Activated CD8-positive, alpha-beta T cell treated with anti-CD3 and anti-CD28 coated beads, Interleukin-2, amount 10 ng/mL, durations not matched to agents 7 days and 5 days (primary cell): ENCODE measurements around the gene PHF14. TPM values are rescaled to one million over a fixed set of nuclear protein-coding genes. Genes with fewer than 3 reads are reported as not detected.

Source experiments
- ATAC-seq: fragments of 150-1000 bp; cut with Tn5 transposase; one replicate; pipeline ENCODE4 v1.10.0; 2021; ENCODE audit warnings: moderate library complexity
- CTCF ChIA-PET: fragments of 350-600 bp; sonication (Branson Sonifier 250); formaldehyde crosslinking; loops from one replicate; lab custom pipeline; 2021; ENCODE audit warnings: antibody characterized with exemption; lab: Charles Lee
- POLR2A ChIA-PET: fragments of 350-600 bp; sonication (Branson Sonifier 250); formaldehyde crosslinking; loops from one replicate; lab custom pipeline; 2021; ENCODE audit warnings: antibody characterized with exemption; lab: Charles Lee
- DNase-seq: peaks from one replicate; pipeline ENCODE4 v3.0.0-alpha.2; 2020
- H3K27ac Mint-ChIP-seq: one replicate; pipeline ENCODE4 v1.8.0; 2021; ENCODE audit warnings: mild to moderate bottlenecking, mixed read lengths
- H3K27me3 Mint-ChIP-seq: one replicate; pipeline ENCODE4 v1.8.0; 2021; ENCODE audit warnings: low read depth, mixed read lengths
- H3K36me3 Mint-ChIP-seq: one replicate; pipeline ENCODE4 v1.8.0; 2021; ENCODE audit warnings: low read depth, mixed read lengths
- H3K4me1 Mint-ChIP-seq: one replicate; pipeline ENCODE4 v1.8.0; 2021; ENCODE audit warnings: low read depth, mixed read lengths
- H3K4me3 Mint-ChIP-seq: one replicate; pipeline ENCODE4 v1.8.0; 2021; ENCODE audit warnings: mild to moderate bottlenecking, mixed read lengths
- H3K9me3 Mint-ChIP-seq: one replicate; pipeline ENCODE4 v1.8.0; 2022; ENCODE audit warnings: mixed read lengths; ENCODE audit not compliant: insufficient read depth
- total RNA-seq, 2 experiments: library from RNA; stranded (reverse); gene quantifications; one replicate each; pipeline ENCODE4 v1.2.3, GENCODE V29; 2021

PHF14 gene
- total RNA-seq, 2 experiments from 2014 or later = 32.1 to 37.8 TPM

DNA sequence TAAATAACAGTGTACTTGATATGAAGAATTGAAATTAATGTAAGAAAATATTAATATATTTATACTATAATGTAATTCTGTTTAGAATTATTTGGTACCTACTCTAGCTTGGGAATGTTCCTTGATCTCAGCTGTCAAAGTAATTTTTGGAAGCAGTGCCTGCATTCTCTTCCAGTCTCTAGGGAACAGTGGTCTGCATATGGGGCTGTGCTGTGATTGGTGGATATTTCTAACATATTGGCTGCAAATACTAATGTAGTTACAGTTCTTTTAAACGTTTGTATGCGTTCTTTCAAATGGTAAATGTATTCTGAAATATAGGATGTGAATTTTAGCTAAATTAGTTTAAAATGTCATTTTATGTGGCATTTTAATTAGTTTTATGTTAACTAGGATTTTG lies 87.2 kb downstream of the PHF14 start:
- H3K27me3 Mint-ChIP-seq = no peaks in the 10 kb centered on the region
- no peaks in the 10 kb centered on the region for H3K9me3 Mint-ChIP-seq
- H3K27ac Mint-ChIP-seq = no peak overlapping the region
- DNase-seq = no peak
- ChIA-PET POLR2A (no interaction called here), CTCF (no interaction called here)
- ATAC-seq = no peak
- no peaks in the 10 kb centered on the region for H3K4me1 Mint-ChIP-seq
- peaks cover 15% of the 10 kb centered on the region for H3K36me3 Mint-ChIP-seq
- H3K4me3 Mint-ChIP-seq = no peak overlapping the region

DNA sequence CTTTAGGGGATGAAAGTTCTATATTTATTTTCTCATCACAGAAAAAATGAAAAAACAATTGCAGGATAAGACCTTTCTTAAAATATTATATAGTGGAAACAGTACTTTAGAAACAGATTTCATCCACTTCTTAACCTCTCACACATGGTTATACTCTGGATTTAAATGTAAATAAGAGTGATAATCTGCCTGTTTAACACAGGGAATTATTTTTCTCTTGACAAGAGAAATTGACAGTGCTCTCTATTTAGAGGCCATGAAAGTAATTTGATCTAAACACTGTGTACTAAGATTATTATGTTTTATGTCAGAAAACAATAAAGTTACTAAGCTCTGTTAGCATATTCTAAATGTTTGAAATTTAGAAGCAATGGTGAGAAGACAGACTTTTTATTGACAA lies 88.4 kb downstream of the PHF14 start:
- Mint-ChIP-seq H3K9me3 (no peaks in the 10 kb centered on the region), H3K4me3 (no peak overlapping the region), H3K27me3 (no peaks in the 10 kb centered on the region), H3K27ac (no peak overlapping the region), H3K36me3 (peaks cover 23% of the 10 kb centered on the region), H3K4me1 (no peaks in the 10 kb centered on the region)
- DNase-seq = no peak
- no peak for ATAC-seq
- ChIA-PET POLR2A (no interaction called here), CTCF (no interaction called here)

DNA sequence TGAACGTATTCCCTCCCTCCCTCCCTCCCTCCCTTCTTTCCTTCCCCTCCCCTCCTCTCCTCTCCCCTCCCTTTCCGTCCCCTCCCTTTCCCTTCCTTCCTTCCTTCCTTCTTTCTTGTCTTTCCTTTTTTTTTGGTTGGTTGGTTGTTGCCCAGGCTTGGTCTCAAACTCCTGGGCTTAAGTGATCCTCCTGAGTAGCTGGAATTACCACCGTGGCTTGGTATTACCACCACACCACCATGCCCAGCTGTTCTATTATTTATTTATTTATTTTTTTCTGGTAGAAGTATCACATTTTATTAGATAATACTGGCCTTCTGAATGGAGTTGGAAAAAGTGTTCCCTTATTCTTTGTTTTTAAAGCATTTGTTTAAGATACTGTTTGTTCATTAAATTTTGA lies 95.9 kb downstream of the PHF14 start:
- ChIA-PET CTCF (no interaction called here), POLR2A (no interaction called here)
- H3K9me3 Mint-ChIP-seq = no peaks in the 10 kb centered on the region
- H3K27ac Mint-ChIP-seq = no peak overlapping the region
- peaks cover 24% of the 10 kb centered on the region for H3K36me3 Mint-ChIP-seq
- ATAC-seq (no peak), DNase-seq (no peak)
- no peak overlapping the region for H3K4me3 Mint-ChIP-seq
- no peaks in the 10 kb centered on the region for H3K4me1 Mint-ChIP-seq
- no peaks in the 10 kb centered on the region for H3K27me3 Mint-ChIP-seq

DNA sequence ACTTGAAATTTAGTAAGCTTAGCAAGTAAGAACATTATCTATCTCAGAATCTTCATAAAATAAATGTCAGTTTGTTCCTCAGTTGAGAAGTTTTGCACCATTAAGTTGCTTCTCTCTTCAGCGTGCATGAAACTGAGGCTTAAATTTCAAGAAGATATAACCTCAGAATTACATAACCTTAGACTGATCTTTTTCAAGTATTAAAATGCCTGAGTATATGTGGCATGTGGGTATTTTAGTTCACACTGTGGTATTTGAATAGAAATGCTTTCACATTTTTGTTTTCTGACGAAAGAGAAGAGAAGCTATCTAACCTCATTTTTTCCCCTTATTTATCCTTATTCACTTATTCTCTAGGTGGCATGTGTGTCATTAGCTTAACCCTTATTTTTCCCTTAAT lies 104.1 kb downstream of the PHF14 start:
- DNase-seq (no peak), ATAC-seq (no peak)
- Mint-ChIP-seq H3K9me3 (no peaks in the 10 kb centered on the region), H3K27me3 (no peaks in the 10 kb centered on the region), H3K4me1 (peaks cover 10% of the 10 kb centered on the region), H3K4me3 (no peak overlapping the region), H3K36me3 (peaks cover 11% of the 10 kb centered on the region), H3K27ac (no peak overlapping the region)
- CTCF ChIA-PET = interaction anchor here (1.3 kb wide), 1 partner anchor 24 kb away, joined by 4 read pairs; no protein-coding TSS in a partner anchor
- POLR2A ChIA-PET = no interaction called here

DNA sequence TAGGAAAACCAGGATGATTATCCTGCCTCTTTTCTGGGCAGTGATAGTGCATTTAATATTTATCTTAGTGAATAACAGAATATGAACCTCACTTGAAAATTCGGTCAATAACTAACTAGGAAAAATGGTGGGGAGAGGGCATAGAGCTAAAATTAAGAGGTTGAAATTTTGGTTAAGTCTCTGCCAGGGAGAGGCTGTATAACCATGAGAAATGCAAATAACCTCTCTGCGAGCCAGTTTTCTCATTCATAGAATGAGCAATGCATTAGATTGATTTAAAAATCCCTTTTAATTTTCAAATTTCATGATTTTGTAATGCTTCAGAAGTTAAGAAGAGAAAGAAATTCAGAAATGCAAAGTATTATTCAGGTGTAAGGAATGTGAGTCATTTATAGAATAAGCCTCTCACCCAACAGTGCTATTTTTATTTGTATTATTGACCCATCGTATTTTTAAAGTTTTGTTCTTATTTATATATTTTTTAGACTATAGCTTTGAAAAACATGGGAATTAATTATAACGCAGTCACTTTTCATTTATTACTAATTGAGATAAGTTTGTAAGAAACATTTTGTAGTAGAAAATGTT lies 104.7 kb downstream of the PHF14 start:
- POLR2A ChIA-PET = interaction anchor here (0.6 kb wide), 1 partner anchor 48 kb away, joined by 4 read pairs; no protein-coding TSS in a partner anchor
- H3K27ac Mint-ChIP-seq = no peak overlapping the region
- CTCF ChIA-PET = interaction anchor here (1.3 kb wide), 2 partner anchors 13 to 25 kb away, joined by 4 to 5 read pairs; no protein-coding TSS in a partner anchor
- H3K27me3 Mint-ChIP-seq = no peaks in the 10 kb centered on the region
- H3K36me3 Mint-ChIP-seq = peaks cover 15% of the 10 kb centered on the region
- ATAC-seq = no peak
- no peak overlapping the region for H3K4me3 Mint-ChIP-seq
- H3K4me1 Mint-ChIP-seq = peaks cover 11% of the 10 kb centered on the region
- DNase-seq = no peak
- no peaks in the 10 kb centered on the region for H3K9me3 Mint-ChIP-seq

DNA sequence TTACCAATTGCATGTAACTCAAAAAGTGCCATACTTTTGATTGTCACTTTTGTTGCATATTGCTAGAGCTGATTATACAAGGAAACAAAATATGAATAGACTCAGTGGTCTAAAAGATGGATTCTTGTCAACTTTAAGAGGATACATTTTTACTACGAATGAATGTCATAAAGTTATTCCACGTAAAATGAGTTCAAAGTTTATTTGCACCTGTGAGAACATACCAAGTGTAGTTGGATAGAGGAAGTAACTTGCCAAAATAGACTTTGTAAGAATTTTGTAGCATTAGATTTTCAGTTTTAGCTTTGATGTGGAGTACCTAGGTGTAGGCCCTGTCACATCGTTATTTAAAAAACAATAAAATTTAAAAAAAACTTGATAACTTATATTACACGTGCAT lies 106.2 kb downstream of the PHF14 start:
- Mint-ChIP-seq H3K4me3 (no peak overlapping the region), H3K9me3 (no peaks in the 10 kb centered on the region), H3K27me3 (no peaks in the 10 kb centered on the region), H3K27ac (no peak overlapping the region), H3K36me3 (peaks cover 13% of the 10 kb centered on the region), H3K4me1 (peaks cover 11% of the 10 kb centered on the region)
- ChIA-PET CTCF (no interaction called here), POLR2A (no interaction called here)
- ATAC-seq (no peak), DNase-seq (no peak)

DNA sequence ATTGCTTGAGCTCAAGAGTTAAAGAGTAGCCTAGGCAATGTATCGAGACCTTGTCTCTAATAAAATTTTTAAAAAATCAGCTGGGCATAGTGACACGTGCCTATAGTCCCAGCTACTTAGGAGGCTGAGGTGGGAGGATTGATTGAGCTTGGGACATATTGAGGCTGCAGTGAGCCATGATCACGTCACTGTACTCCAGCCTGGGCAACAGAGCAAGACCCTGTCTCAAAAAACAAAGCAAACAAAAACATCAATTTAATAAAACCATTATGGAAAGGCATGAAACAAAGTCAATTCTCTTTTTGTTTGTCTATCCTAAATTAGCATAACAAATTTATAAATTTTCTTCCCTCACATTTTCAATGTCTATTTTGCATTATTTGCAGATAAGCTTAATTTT lies 108.4 kb downstream of the PHF14 start:
- ATAC-seq (no peak), DNase-seq (no peak)
- POLR2A ChIA-PET = no interaction called here
- peaks cover 13% of the 10 kb centered on the region for H3K36me3 Mint-ChIP-seq
- H3K4me1 Mint-ChIP-seq = peaks cover 11% of the 10 kb centered on the region
- no peaks in the 10 kb centered on the region for H3K27me3 Mint-ChIP-seq
- H3K9me3 Mint-ChIP-seq = no peaks in the 10 kb centered on the region
- H3K27ac Mint-ChIP-seq = no peak overlapping the region
- CTCF ChIA-PET = interaction anchor here (1.9 kb wide), 1 partner anchor 14 kb away, joined by 5 read pairs; no protein-coding TSS in a partner anchor
- no peak overlapping the region for H3K4me3 Mint-ChIP-seq

DNA sequence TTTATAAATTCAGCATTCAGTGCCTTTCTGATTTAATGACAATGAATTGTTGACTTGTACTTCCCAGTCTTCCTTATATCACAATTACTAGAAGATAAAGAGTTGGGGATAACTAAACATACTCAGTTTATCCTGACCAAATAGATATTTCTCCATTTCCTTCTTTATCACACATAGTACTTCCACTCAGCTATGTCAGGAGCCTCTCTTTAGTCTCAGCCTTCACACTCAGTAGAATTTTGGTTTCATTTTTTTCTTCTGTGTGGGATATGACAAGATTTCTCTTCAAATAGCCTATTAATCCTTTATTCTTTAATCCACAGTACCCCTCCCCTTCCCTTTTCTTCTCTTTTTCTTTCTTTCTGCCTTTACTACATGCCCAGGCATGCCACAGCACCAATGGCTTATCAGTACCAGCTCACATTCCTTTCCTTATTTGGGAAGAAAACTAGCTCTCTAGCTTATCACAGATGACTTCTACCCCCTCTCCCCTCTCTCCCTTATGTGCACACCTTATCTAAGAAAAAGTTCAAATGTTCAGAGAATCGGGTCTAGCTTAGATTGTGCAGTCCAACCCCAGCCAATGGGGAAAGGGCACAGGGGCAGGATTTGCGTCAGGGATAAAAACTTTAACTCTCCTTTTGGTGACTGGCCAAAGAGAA lies 109.0 kb downstream of the PHF14 start:
- Mint-ChIP-seq H3K4me1 (peaks cover 11% of the 10 kb centered on the region), H3K9me3 (no peaks in the 10 kb centered on the region), H3K4me3 (no peak overlapping the region), H3K27ac (peak overlapping the region; percentile 18), H3K27me3 (no peaks in the 10 kb centered on the region), H3K36me3 (peaks cover 13% of the 10 kb centered on the region)
- POLR2A ChIA-PET = no interaction called here
- DNase-seq (no peak), ATAC-seq (no peak)
- CTCF ChIA-PET = interaction anchor here (1.9 kb wide), 1 partner anchor 13 kb away, joined by 5 read pairs; no protein-coding TSS in a partner anchor

DNA sequence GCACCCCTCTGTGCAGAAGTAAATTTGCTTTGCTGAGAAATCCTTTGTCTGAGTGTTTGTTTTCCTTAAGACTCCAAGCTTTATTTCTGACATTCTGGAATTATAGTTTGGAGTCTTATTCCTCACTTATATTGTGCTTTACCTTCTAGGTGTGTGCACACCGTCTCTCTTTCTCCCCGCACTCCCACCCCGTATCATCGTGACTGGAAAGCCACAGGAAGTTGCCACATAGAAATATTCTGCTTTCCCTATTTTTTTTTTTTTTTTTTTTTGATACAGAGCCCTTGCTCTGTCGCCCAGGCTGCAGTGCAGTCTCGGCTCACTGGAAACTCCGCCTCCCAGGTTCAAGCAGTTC lies 109.5 kb downstream of the PHF14 start:
- POLR2A ChIA-PET = no interaction called here

DNA sequence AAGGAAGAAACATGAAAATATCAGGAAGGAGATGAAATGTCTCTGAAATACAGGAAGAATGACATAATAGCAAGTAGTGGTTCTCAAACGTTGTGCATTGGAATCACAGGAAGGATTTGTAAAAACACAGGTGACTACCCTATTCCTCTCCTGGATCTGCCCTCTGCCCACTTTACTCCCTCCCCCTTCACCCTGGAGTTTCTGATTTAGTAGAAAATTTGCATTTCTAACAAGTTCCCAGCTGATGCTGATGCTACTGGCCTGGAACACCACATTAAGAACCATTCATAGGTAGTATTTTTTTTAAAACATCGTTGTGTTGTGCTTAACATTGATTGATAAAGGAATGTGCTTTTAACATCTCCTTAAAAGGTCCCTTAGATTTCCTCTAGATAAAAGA lies 130.9 kb downstream of the PHF14 start:
- ATAC-seq = no peak
- DNase-seq = no peak
- Mint-ChIP-seq H3K27ac (no peak overlapping the region), H3K9me3 (no peaks in the 10 kb centered on the region), H3K4me3 (no peak overlapping the region), H3K27me3 (no peaks in the 10 kb centered on the region), H3K36me3 (peaks cover 3% of the 10 kb centered on the region), H3K4me1 (no peaks in the 10 kb centered on the region)
- CTCF ChIA-PET = no interaction called here
- POLR2A ChIA-PET = no interaction called here

More for the DNA sequence above, 109.5 kb downstream of the PHF14 start:
- Mint-ChIP-seq H3K4me1 (peaks cover 11% of the 10 kb centered on the region), H3K27me3 (no peaks in the 10 kb centered on the region), H3K36me3 (peaks cover 13% of the 10 kb centered on the region), H3K27ac (peak overlapping the region; percentile 18), H3K4me3 (no peak overlapping the region), H3K9me3 (no peaks in the 10 kb centered on the region)
- CTCF ChIA-PET = interaction anchor here (1.9 kb wide), 1 partner anchor 13 kb away, joined by 5 read pairs; no protein-coding TSS in a partner anchor
- ATAC-seq = no peak
- DNase-seq = no peak

DNA sequence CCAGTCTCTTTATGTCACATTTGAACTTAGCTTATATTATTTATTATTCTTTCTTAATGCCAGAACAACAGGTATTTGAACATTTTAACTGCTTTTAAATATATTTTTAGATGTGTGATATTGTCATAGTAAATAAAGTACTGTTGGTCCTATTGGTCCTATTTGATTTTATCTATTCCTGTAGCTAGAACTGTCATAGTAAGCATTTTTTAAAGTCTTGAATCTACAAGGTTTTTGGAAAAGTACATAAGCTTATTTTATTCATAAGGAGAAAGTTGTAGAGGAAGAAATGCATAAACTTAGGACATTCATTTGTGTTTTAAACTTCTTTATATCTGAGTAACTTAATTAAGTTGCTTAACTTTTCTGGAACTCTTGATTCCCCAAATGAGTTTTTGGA lies 136.0 kb downstream of the PHF14 start:
- H3K36me3 Mint-ChIP-seq = peaks cover 5% of the 10 kb centered on the region
- no peak for ATAC-seq
- no peak for DNase-seq
- H3K4me1 Mint-ChIP-seq = no peaks in the 10 kb centered on the region
- POLR2A ChIA-PET = no interaction called here
- no peak overlapping the region for H3K4me3 Mint-ChIP-seq
- H3K27me3 Mint-ChIP-seq = no peaks in the 10 kb centered on the region
- CTCF ChIA-PET = no interaction called here
- no peak overlapping the region for H3K27ac Mint-ChIP-seq
- H3K9me3 Mint-ChIP-seq = no peaks in the 10 kb centered on the region

DNA sequence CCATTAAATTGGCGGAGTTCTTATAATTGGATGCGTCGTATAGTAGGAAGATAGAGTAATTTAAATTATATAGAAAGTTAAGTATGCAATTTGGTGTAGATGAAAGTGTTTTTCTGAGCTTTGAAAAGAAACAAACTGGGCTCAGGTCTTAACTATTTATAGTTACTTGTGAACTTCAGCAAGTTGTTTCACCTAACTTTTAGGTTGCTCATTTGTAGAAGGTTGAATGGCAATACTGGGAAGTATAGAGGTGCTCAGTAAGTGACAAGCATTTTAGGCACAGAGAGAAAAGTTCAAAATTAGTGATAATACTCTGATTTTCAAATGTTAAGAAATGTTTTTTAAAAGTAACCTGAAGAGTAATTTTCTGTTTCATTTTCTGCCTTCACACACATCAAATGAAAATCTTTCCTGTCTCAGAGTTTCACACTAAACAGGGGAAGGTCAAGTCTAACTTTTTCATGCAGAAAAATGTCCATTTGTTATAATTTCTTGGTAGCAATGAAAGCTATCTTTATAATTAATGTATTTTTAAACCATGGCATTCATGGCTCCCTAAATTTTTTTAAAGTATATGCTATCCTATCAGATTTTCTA lies 146.5 kb downstream of the PHF14 start:
- CTCF ChIA-PET = no interaction called here
- DNase-seq (no peak), ATAC-seq (no peak)
- H3K27ac Mint-ChIP-seq = peak overlapping the region; percentile 46
- peak overlapping the region; percentile 10 for H3K4me3 Mint-ChIP-seq
- H3K4me1 Mint-ChIP-seq = peaks cover 10% of the 10 kb centered on the region
- H3K36me3 Mint-ChIP-seq = peaks cover 12% of the 10 kb centered on the region
- no peaks in the 10 kb centered on the region for H3K9me3 Mint-ChIP-seq
- POLR2A ChIA-PET = no interaction called here
- H3K27me3 Mint-ChIP-seq = no peaks in the 10 kb centered on the region
